HEK293T (cell line): ENCODE data around the gene DNAJB13.

Source experiments
- CTCF ChIA-PET: fragments of 350-600 bp; formaldehyde crosslinking; extraction: SDS; loops from one replicate; lab custom pipeline; 2021; ENCODE audit warnings: antibody characterized with exemption, inconsistent platforms; lab: Yijun Ruan, JAX
- POLR2A ChIA-PET: fragments of 350-600 bp; formaldehyde crosslinking; extraction: SDS; loops from one replicate; lab custom pipeline; 2020; ENCODE audit warnings: antibody characterized with exemption, inconsistent platforms; lab: Yijun Ruan, JAX
- DNase-seq: peaks from one replicate; pipeline ENCODE4 v3.0.0; 2012; ENCODE audit warnings: mixed read lengths; ENCODE audit errors: extremely low spot score
- ARNT ChIP-seq: fragments of 450-650 bp; IDR thresholded peaks from 2 replicates; pipeline ENCODE4 v1.6.1; 2017; ENCODE audit warnings: mild to moderate bottlenecking
- BHLHE40 ChIP-seq: fragments of 450-650 bp; IDR thresholded peaks from 2 replicates; pipeline ENCODE4 v1.6.1; 2016; ENCODE audit warnings: mild to moderate bottlenecking, moderate library complexity, borderline replicate concordance
- CTBP1 ChIP-seq: fragments of 450-650 bp; IDR thresholded peaks from 2 replicates; pipeline ENCODE4 v1.6.1; 2016; ENCODE audit warnings: borderline replicate concordance
- ELF4 ChIP-seq: fragments of 450-650 bp; IDR thresholded peaks from 2 replicates; pipeline ENCODE4 v1.6.1; 2017; ENCODE audit warnings: antibody characterized with exemption
- FOXA1 ChIP-seq: fragments of 450-650 bp; IDR thresholded peaks from 2 replicates; pipeline ENCODE4 v1.6.1; 2016; ENCODE audit warnings: mild to moderate bottlenecking
- FOXK2 ChIP-seq: fragments of 450-650 bp; IDR thresholded peaks from 2 replicates; pipeline ENCODE4 v1.6.1; 2016; ENCODE audit warnings: mild to moderate bottlenecking
- FOXM1 ChIP-seq: fragments of 450-650 bp; IDR thresholded peaks from 2 replicates; pipeline ENCODE4 v1.6.1; 2017; ENCODE audit warnings: mild to moderate bottlenecking, borderline replicate concordance
- HDGF ChIP-seq: fragments of 450-650 bp; IDR thresholded peaks from 2 replicates; pipeline ENCODE4 v1.6.1; 2017; ENCODE audit warnings: antibody characterized with exemption, borderline replicate concordance
- L3MBTL2 ChIP-seq: fragments of 450-650 bp; conservative IDR thresholded peaks from 2 replicates; pipeline ENCODE4 v1.6.1; 2016; ENCODE audit warnings: mild to moderate bottlenecking
- LEF1 ChIP-seq: fragments of 450-650 bp; IDR thresholded peaks from 2 replicates; pipeline ENCODE4 v1.6.1; 2017; ENCODE audit warnings: mild to moderate bottlenecking, borderline replicate concordance
- NFRKB ChIP-seq: fragments of 450-650 bp; IDR thresholded peaks from 2 replicates; pipeline ENCODE4 v1.6.1; 2016; ENCODE audit warnings: mild to moderate bottlenecking, moderate library complexity
- SP1 ChIP-seq: fragments of 450-650 bp; IDR thresholded peaks from 2 replicates; pipeline ENCODE4 v1.6.1; 2017
- SUZ12 ChIP-seq: fragments of 450-650 bp; IDR thresholded peaks from 2 replicates; pipeline ENCODE4 v1.6.1; 2016; ENCODE audit warnings: mild to moderate bottlenecking
- TARDBP ChIP-seq: fragments of 450-650 bp; IDR thresholded peaks from 2 replicates; pipeline ENCODE4 v1.6.1; 2016
- ZNF384 ChIP-seq: fragments of 450-650 bp; IDR thresholded peaks from 2 replicates; pipeline ENCODE4 v1.6.1; 2016
- TF ChIP-seq, protein P1 (sequence below): fragments of 450-650 bp; IDR thresholded peaks from 2 replicates; pipeline ENCODE4 v1.6.1; 2016

The DNAJB13 gene

DNA sequence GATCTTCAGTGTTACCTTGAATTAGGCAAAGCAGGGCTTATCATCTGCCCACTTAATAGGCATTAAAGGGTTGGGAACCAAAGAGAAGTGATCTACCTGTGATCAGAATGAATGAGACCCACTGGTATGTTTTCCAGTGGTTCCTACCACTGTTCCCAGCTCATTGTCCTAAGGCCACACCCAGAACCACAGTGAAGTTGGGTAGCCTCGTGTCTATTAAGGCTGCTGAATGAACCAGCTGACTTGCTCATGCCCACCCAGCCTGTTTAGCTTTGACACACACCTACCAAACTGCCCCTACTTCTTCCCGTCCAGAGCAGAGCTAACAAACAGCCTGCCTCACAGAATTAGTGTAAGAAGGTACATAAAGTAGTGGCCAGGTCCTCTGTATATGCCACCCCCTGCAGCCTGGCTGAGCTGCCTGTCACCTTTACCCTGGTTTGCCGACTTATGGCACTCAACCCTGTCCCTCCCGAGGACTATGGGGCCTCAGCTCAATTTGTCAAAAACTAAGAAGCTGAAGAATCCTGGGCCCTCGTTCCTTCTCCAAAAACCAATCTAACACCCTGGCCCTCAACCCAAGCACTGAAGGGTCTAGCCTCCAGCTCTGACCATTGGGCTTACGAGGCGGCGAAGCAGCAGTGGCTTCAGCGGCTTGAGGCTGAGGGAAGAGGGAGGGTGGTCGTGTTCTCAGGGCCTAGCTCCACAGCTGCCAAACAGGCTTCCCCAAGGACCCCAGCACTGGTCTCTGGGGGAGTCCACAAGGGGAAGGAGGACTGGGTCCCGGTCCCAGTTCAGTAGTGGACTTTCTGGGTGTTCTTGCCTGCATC is 22.0 kb downstream of the DNAJB13 start:
- ChIA-PET POLR2A (interaction anchor here (1.0 to 1.5 kb wide), 2 partner anchors 9 to 11 kb away, joined by 4 to 13 read pairs; partner anchors contain the start of gene UCP2), CTCF (interaction anchor here (0.5 to 0.6 kb wide), 2 partner anchors 86 to 456 kb away, joined by 3 to 4 read pairs; no protein-coding TSS in a partner anchor)
- no peak for DNase-seq
- TF ChIP-seq FOXA1 = no peak
- TF ChIP-seq, protein P1, sequence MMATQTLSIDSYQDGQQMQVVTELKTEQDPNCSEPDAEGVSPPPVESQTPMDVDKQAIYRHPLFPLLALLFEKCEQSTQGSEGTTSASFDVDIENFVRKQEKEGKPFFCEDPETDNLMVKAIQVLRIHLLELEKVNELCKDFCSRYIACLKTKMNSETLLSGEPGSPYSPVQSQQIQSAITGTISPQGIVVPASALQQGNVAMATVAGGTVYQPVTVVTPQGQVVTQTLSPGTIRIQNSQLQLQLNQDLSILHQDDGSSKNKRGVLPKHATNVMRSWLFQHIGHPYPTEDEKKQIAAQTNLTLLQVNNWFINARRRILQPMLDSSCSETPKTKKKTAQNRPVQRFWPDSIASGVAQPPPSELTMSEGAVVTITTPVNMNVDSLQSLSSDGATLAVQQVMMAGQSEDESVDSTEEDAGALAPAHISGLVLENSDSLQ = no peak
- no peak for TF ChIP-seq FOXM1
- no peak for TF ChIP-seq TARDBP
- no peak for TF ChIP-seq SP1
- no peak for TF ChIP-seq ELF4
- TF ChIP-seq SUZ12 = no peak
- no peak for TF ChIP-seq LEF1
- no peak for TF ChIP-seq CTBP1
- TF ChIP-seq ZNF384 = no peak
- no peak for TF ChIP-seq HDGF
- TF ChIP-seq FOXK2 = no peak
- TF ChIP-seq NFRKB = no peak
- no peak for TF ChIP-seq L3MBTL2
- TF ChIP-seq ARNT = no peak
- no peak for TF ChIP-seq BHLHE40

DNA sequence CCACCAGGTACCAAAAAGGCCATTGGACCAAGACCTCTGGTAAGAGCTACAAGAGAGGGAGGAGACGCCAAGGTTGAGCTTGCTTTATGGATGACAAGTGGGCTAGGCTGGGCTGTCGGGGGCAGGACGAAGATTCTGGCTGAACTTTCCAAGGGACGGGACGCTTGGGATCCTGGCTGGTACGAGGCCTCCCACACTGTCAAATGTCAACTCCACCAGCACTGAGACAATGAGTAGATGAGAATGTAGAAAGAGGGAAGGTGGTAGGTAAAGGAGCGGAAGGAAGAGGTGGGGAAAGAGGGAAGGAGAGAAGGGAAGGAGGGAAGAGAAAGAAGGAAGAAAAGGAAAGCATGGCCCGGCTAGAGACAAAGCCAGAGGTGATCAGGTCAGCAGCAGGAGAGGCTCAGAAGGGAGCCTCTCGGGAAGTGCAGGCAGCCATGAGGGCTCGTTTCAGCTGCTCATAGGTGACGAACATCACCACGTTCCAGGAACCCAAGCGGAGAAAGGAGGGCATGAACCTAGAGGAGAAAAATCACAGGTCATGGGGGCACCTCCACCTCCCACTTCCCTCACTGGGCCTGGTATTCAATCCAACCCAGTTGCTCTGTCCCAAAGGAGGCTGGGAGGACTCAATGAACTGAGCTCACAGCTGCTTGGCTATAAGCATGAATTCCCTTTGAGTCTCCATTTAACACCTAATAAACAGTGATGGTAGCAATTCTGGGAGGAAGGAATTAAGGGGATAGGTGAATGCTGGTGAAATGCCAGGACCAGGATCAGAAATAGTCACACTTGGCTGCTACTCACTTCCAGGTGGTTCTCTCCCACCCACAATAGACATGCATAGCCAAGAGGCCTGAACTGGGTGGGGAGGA is 24.0 kb downstream of the DNAJB13 start:
- CTCF ChIA-PET = no interaction called here
- no peak for TF ChIP-seq ZNF384
- TF ChIP-seq BHLHE40 = no peak
- TF ChIP-seq CTBP1 = no peak
- TF ChIP-seq SP1 = no peak
- TF ChIP-seq FOXA1 = no peak
- no peak for TF ChIP-seq FOXK2
- no peak for TF ChIP-seq NFRKB
- no peak for TF ChIP-seq FOXM1
- no peak for TF ChIP-seq LEF1
- TF ChIP-seq ARNT = no peak
- no peak for TF ChIP-seq L3MBTL2
- DNase-seq = no peak
- POLR2A ChIA-PET = interaction anchor here (1.3 kb wide), 1 partner anchor 8 kb away, joined by 4 read pairs; the partner anchor contains the start of gene UCP2

DNA sequence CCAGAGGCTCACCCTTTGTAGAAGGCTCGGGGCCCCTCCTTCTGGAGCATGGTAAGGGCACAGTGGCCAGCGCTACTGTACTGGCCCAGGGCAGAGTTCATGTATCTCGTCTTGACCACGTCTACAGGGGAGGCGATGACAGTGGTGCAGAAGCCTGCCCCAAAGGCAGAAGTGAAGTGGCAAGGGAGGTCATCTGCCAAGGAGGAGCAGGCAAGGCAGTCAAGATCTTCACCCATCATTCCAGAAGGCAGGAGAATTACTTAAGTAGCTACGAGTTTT is 24.6 kb downstream of the DNAJB13 start:
- ChIA-PET POLR2A (no interaction called here), CTCF (interaction anchor here (1.0 kb wide), 1 partner anchor 12 kb away, joined by 4 read pairs; no protein-coding TSS in a partner anchor)
- no peak for DNase-seq
- TF ChIP-seq FOXK2 = no peak
- no peak for TF ChIP-seq TARDBP
- no peak for TF ChIP-seq FOXM1
- no peak for TF ChIP-seq ELF4
- no peak for TF ChIP-seq CTBP1
- no peak for TF ChIP-seq ARNT
- no peak for TF ChIP-seq FOXA1
- TF ChIP-seq HDGF = no peak
- no peak for TF ChIP-seq SP1
- no peak for TF ChIP-seq SUZ12
- TF ChIP-seq BHLHE40 = no peak
- TF ChIP-seq, protein P1 = no peak
- no peak for TF ChIP-seq NFRKB
- TF ChIP-seq LEF1 = no peak
- no peak for TF ChIP-seq ZNF384
- no peak for TF ChIP-seq L3MBTL2

DNA sequence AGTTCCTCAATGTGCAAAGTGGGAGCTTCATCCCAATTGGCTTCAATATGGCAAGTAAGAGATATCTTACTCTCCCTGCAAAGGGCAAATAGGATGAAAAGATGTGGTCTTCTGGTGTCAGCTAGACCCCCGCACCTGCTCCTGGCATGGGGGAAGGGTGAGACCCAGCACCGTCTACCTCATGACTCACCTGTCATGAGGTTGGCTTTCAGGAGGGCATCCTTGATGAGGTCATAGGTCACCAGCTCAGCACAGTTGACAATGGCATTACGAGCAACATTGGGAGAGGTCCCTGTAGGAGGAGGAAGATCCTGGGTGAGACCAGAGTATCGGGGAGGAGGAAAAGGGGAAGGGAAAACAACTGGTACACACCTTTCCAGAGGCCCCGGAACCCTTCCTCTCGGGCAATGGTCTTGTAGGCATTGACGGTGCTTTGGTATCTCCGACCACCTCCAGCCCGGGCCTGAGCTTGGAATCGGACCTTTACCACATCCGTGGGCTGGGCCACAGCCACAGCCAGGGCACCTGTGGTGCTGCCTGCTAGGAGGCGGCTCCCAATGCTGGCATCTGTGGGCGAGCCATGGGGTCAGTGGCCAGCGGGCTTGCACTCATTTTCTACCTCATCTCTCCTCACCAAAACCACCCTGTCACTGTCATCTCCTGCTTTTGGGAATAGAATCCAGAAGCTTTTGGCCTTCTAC is 25.8 kb downstream of the DNAJB13 start:
- POLR2A ChIA-PET = no interaction called here
- CTCF ChIA-PET = interaction anchor here (1.0 kb wide), 1 partner anchor 13 kb away, joined by 4 read pairs; no protein-coding TSS in a partner anchor
- no peak for DNase-seq
- TF ChIP-seq CTBP1 (no peak), FOXK2 (no peak), NFRKB (no peak), FOXA1 (no peak), SUZ12 (no peak), HDGF (no peak), TARDBP (no peak), ELF4 (no peak), LEF1 (no peak), L3MBTL2 (no peak)
- TF ChIP-seq, protein P1 = no peak

DNA sequence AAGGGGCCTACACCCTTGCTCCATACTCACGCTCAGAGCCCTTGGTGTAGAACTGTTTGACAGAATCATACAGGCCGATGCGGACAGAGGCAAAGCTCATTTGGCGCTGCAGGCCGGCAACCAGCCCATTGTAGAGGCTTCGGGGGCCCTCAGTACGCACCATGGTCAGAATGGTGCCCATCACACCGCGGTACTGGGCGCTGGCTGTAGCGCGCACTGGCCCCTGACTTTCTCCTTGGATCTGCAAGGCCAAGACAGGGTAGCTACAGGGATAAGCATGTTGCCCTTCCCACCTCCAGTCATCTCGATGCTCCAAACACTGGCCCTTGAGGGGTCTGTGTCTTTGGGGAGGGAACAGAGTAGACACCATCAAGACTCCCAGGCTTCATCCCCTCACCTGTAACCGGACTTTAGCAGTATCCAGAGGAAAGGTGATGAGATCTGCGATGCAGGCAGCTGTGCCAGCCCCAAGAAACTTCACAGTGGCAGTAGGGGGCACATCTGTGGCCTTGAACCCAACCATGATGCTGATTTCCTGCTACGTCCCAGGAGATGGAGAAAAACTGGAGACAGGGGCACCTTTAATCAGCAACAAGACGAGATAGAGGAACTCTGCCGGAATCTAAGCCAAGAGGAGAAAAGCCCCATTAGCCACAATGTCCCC is 27.2 kb downstream of the DNAJB13 start:
- TF ChIP-seq CTBP1 = no peak
- TF ChIP-seq SUZ12 = no peak
- TF ChIP-seq ARNT = no peak
- DNase-seq = no peak
- POLR2A ChIA-PET = no interaction called here
- CTCF ChIA-PET = no interaction called here
